ENCODE data around the gene ZNF467. TPM values are rescaled to one million over a fixed set of nuclear protein-coding genes. Genes with fewer than 3 reads are reported as not detected.

The ZNF467 gene
- total and polyA plus RNA-seq, 2 experiments from 2014 or later: 0.10 to 0.40 TPM

- TF ChIP-seq REST (IDR thresholded peaks at IDR 0.05; ENCODE audit: unreplicated experiment): no peak
- no peak for TF ChIP-seq CTCF (conservative IDR thresholded peaks at IDR 0.05; ENCODE audit: low read depth in 2 of 2)
- TF ChIP-seq CREB1 (CRISPR knock-in tag; IDR thresholded peaks at IDR 0.05; ENCODE audit: low read depth): no peak
- TF ChIP-seq STAT1 (IDR thresholded peaks at IDR 0.05; ENCODE audit: unreplicated experiment): no peak
- no peak for TF ChIP-seq EZH2 (IDR thresholded peaks at IDR 0.05; ENCODE audit: low read depth, unreplicated experiment)
- TF ChIP-seq NANOG (IDR thresholded peaks at IDR 0.05; ENCODE audit: borderline replicate concordance): no peak
- no peak for TF ChIP-seq ETS1 (IDR thresholded peaks at IDR 0.05)
- TF ChIP-seq ZNF114 (CRISPR knock-in tag; IDR thresholded peaks at IDR 0.05): no peak
- no peak for TF ChIP-seq JUNB (IDR thresholded peaks at IDR 0.05; ENCODE audit: unreplicated experiment)
These were observed 48.0 kb downstream of the ZNF467 start (continued) for GRCh38 chr7:149725426-149725821.

GRCh38 chr7:149724661-149725425 is 48.5 kb downstream of the ZNF467 start:
- Histone ChIP-seq H4K20me1 (replicated peaks; ENCODE audit: insufficient read depth) (no peaks in the 10 kb centered on the region), H3K4me2 (no peak overlapping the region), H3F3A (replicated peaks; ENCODE audit: low read depth) (no peaks in the 10 kb centered on the region), H2AFZ (no peak overlapping the region), H3K4me3 (no peak overlapping the region), H3K4me1 (ENCODE audit: insufficient read depth) (no peaks in the 10 kb centered on the region), H3K27ac (ENCODE audit: low read depth) (no peak overlapping the region), H3K27me3 (ENCODE audit: insufficient read depth) (no peaks in the 10 kb centered on the region), H3K79me2 (replicated peaks; ENCODE audit: insufficient read depth) (no peaks in the 10 kb centered on the region), H3K36me3 (ENCODE audit: insufficient read depth) (no peaks in the 10 kb centered on the region), H3K9me2 (ENCODE audit: insufficient read depth) (no peaks in the 10 kb centered on the region)
- Mint-ChIP-seq H3K27ac (no peak overlapping the region), H3K9me3 (no peaks in the 10 kb centered on the region; the same call in 2 of the 3 replicates), H3K4me3 (no peak overlapping the region), H3K27me3 (ENCODE audit: insufficient read depth, low read depth, poor library complexity) (peaks cover 10% of the 10 kb centered on the region), H3K4me1 (no peaks in the 10 kb centered on the region), H3K36me3 (ENCODE audit: low read depth) (peaks cover 22% of the 10 kb centered on the region)
- ATAC-seq (no peak), DNase-seq (ENCODE audit: low spot score) (no peak)
- no peak for TF ChIP-seq ETS1 (IDR thresholded peaks at IDR 0.05)
- TF ChIP-seq EZH2phosphoT487 (IDR thresholded peaks at IDR 0.05; ENCODE audit: unreplicated experiment): no peak
- TF ChIP-seq ZNF114 (CRISPR knock-in tag; IDR thresholded peaks at IDR 0.05): no peak
- no peak for TF ChIP-seq POLR2AphosphoS5 (IDR thresholded peaks at IDR 0.05; ENCODE audit: low read depth)
- TF ChIP-seq ZNF331 (CRISPR knock-in tag; IDR thresholded peaks at IDR 0.05; ENCODE audit: low read depth): no peak
- no peak for TF ChIP-seq REST (IDR thresholded peaks at IDR 0.05; ENCODE audit: unreplicated experiment)
- no peak for TF ChIP-seq STAT1 (IDR thresholded peaks at IDR 0.05; ENCODE audit: unreplicated experiment)
- no peak for TF ChIP-seq EZH2 (IDR thresholded peaks at IDR 0.05; ENCODE audit: low read depth, unreplicated experiment)
